Mucosa of gallbladder (tissue), 1 donor: Measurements from ENCODE around the gene SDF2. TPM values are rescaled to one million over a fixed set of nuclear protein-coding genes. Genes with fewer than 3 reads are reported as not detected.
"Not testable (repeated sequence)": the region's sequence is repeated elsewhere in the genome, so short reads cannot be mapped to it uniquely, and the experiment has no call there.

ENCODE experiments used
- DNase-seq: peaks from one replicate; pipeline ENCODE4 v3.0.0-alpha.2; 2020; ENCODE audit warnings: low spot score
- total RNA-seq: library from RNA; stranded (reverse); gene quantifications from one replicate; pipeline ENCODE4 v1.2.1, GENCODE V29; 2021
- donor health status: DM: no; HTN: no; CAD: no.

Gene SDF2
- total RNA-seq, 1 donor from 2014 or later: 73.4 TPM

DNA sequence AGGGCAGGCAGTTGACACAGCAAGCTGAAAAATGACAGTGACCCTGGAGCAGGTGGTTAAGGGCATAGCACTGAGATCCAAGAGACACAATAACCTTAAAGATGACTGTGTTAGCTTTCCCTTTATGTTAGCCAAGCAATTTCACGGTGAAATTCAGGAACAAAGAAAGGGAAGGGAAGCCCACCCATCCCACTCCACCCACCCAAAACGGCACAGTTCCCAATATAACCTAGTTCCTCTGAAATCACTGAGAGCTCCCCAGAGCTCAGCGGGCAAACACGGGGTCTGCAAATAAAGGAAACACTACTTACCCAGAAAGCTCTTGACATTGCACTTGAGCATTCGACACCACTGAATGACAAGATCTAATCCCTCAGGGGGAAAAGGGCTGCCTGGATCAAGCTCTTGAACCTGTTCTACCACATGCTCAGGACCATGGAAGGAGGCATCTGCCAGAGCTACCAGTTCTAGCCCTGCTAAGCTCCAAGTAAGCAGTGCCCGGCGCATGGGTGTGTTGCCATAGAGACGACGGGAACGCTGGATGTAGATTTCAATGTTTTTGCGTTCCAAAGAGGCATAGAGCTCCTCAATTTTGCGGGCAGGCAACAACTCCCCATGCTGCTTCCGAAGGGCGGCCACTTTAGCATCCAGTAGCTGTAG is 27.4 kb downstream of the SDF2 start:
- no peak for DNase-seq

DNA sequence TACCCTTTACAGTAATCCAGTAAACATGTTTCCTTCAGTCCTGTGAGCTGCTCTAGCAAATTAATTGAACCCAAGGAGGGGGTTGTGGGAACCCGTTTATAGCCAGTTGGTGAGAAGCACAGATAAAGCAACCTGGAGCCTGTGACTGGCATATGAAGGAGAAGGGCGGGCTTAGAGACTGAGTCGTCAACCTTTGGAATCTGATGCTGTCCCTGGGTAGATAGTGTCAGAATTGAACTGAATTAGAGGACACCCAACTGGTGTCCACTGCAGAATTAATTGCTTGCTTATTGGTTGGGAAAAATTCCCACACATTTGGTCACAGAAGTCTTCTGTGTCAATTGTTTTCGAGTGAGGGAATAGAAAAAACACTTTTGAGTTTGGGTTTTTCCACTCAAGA is 34.9 kb downstream of the SDF2 start:
- DNase-seq: no peak

DNA sequence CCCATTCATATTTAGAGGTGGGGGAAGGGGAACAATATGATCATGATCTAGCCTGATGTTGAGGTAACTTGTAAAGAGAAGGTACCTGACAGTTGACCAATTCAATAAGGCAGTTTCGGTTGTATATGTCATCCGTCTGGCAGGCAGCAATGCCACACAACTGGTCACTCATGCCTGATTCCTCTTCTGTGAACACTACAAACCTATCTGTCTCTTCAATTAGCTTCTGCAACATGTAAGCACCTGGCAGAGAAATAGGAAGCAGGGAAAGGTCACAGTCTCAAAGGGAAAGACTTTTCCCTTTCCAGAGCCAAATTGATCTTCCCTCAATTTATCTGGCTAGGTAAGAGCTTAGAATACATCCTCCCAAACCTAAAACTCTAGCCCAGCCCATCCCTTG is 37.6 kb downstream of the SDF2 start:
- no peak for DNase-seq

DNA sequence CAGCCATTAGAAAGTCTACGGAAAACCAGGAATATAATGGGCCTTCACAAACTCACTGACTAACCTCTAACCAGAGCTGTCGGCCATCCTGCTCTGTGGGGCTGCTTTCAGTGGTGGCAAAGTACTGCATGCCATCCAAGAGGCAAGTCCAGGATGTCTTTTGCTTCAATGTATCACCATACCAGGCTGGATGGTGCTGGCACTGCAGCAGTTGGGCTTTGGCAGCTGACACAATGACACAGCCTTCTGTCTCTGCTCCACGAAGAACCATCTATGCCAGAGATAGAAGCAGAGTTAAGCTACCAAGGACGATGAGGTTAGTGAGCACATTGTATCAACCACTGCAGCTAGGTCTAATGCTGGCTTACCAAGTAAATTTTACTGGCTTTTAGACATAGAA is 38.0 kb downstream of the SDF2 start:
- no peak for DNase-seq

DNA sequence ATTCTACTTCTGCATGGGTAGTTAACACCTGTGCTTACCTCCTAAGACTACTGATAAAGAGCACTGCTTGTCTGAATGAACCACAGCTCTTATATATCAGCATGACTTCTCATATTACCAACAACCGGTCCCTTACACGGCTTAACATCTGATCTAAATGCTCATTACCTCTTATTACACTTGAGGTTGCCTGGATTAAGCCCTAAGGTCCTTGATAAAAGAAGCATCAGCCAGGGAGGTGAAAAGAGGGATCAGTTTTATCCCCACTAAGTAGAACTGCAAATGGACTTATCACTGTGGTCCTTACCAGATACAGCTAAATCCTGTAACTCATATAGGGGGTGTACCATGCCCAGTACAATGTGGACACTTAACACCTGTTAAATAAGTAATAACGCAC is 39.5 kb downstream of the SDF2 start:
- DNase-seq: no peak

DNA sequence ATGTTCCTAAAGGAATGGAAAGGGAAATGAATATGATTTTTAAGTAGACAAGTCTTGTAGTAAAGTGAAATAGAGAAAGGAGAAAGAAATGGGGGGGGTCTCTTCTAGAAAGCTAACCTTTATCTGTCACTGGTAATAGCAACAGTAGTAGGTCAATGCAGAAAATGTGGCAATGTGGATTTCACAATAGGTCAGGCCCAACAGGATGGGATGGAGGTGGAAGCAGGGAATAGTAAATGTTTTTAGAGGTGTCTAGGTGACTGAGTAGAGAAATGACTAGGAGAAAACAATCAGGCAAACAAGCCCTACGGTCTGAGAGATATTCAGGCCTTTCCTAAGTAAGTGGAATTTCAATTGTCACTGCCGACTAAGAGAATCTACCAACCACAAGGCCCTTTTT is 41.7 kb downstream of the SDF2 start:
- no peak for DNase-seq

DNA sequence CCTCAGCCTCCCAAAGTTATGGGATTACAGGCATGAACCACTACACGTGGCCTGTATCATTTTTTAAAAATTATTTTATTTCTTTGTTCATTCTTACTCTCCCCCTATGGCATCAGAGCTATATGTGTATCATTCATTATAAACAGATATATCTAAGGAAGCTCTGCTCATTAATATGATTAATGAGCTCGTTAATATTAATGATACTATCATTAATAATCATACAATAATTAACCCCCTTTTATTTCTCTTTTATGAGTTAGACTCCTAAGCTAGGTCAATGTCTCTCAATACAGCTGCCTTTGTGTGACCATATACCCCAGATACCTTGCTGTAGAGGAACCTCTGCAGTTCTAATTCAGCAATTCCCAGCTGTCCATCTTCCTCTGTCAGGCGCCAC is 43.2 kb downstream of the SDF2 start:
- DNase-seq: no peak

DNA sequence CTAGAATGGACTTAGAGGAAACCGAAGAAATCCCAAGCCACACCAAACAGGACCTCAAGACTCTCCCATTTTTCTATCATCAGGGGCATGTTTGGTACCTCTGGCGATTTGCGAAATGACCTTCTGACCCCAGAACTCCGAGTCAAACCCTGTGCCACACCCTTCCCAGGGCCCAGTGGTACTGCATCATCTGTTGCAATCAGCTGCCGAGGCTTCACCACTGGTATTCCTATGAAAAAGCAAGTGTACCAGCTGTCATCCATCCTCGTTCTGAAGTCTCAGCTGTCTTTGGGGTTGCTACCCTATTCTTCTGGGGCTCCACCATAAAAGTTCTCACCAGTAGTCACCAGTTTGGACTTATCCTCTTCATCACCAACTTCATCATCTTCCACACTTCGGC is 45.4 kb downstream of the SDF2 start:
- DNase-seq: no peak

DNA sequence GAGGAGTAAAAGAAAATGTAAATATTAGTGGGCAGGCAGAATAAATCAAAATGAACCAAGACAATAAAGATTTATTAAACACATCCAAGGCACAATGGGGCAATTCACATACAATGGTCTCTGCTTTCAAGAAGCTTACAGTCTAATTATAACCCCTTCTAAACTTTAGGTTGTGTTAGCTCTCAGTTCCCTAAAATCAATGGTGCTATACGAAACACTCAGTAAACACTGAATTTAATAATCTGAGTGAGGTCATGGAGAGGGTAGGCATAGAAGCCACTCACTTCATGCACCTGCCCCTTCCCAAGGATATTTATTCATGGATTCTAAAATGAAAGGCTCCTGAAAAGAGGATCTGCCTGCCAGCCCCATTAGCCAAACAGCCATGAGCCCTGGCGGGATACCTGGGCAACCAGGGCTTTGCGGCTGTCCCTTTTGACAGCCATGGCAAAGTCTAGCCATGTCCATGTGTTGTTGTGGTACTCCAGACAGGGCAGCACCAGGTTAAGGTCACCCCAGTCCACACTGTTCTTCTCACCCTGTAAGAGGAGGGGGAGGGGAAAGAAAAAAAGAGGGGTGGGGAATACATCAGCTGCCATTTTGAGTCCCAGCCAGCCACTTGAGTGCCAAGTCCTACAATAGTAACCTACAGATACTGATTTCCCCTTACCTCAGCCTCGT is 46.3 kb downstream of the SDF2 start:
- DNase-seq: no peak

DNA sequence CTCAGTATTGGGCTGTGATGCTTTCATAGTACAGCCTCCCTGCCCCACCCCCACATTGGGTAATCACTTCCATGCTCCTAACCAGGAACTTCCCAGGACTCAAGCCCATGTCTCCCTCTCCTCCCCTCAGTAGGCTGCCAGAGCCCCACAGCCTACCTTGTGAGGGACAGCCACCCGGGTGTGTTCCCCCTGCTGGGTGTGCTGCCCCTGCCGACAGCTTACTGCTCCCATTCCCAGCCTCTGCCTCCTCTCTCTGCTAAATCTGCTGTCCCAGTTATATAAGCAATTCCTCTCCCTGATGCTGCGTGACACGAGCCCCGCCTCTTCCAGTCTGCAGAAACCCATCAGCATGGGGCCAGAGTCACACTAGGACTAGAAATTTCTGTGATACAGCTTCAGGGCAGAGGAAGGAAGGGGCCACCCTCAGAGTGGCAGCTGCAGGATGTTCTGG is 47.8 kb downstream of the SDF2 start, which contains the start of gene RSKR:
Gene RSKR (minus strand): TSS at position 255 of the 451 bp plus-strand sequence. CDS start 24 bp downstream, at position 231.
- DNase-seq: no peak

DNA sequence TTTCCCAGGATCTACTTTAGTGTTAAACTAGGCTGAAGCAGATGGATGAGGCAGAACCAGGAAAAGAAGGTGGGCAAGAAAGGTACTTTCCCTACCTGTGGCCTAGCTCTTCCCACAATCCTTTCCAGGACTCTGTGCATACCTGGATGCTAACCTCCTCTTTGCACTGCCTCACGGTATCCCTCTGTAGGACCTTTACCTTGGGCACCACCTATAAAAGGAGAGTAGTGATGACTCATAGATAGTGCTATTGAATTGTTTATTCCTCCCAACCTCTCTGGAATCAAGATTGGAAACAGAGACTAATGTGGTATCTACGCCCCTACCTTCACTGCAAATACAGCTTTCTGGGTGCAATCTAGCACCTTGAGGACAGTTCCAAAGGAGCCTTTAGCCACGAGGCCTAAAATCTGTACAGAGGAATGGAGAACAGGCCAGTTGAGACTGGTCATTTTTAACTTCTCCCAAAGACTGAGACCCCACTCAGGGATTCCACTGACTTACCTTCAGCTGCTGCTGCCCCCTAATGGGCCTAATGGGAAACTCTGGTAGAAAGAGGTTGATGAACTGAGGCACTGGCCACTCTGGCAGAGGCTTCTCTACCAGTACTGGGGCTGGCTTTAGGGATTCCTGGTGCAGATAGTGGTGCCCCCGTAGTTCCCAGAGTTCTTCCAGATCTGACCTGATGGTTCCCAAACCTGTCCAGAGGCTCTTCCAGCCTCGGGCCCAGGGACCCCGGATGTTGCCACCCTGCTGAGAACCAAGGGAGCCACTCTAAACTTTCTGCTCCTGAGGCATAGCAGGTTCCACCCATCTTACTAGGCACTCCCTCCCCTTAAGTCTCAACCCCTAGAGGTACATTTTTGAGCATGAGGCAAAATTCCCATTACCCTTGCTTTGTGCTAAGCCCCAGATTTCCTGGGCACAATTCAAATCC is 48.5 kb downstream of the SDF2 start:
- DNase-seq: peak; percentile 44

DNA sequence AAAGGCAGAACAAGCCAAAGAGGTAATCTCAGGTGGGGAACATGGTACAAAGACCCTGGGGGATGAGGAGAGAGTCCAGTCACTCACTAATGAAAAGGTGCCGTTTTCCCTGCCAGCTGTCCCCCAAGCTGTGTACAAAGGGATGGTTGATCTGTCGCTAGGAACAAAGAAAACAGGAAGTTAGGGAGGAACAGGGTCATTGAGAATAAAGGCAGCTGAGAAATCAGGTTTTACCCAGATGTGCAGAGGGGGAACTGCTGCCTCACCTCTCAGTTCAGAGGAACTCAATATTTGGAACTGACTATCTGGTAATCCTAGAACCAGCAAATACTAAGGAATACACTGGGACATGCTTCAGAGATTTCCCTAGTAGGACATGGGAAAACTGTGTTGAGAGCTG is 49.2 kb downstream of the SDF2 start:
- no peak for DNase-seq

DNA sequence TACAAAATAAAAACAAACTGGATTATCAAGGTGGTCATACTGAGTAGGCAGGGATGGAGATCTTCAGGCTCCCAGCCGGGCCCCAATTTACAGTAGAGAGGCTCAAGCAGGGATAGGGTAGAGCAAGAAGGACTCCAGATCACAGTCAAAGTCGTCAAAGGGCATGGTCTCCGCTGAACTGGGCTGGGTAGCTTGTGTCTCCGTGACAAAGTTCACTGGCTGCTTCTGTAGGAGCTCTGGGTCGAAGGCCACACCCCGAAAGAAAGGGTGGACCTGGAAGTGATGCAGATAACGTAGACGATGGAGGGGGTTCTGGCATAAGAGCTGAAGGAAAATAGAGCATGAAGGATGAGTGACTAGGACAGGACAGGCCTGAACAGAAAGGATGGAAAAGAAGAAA is 51.3 kb downstream of the SDF2 start:
- DNase-seq: no peak

DNA sequence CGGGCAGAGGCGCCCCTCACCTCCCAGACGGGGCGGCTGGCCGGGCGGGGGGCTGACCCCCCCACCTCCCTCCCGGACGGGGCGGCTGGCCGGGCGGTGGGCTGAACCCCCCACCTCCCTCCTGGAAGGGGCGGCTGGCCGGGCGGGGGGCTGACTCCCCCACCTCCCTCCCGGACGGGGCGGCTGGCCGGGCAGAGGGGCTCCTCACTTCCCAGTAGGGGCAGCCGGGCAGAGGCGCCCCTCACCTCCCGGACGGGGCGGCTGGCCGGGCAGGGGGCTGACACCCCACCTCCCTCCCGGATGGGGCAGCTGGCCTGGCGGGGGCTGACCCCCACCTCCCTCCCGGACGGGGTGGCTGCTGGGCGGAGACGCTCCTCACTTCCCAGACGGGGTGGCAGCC is 57.7 kb downstream of the SDF2 start:
- not testable (repeated sequence) for DNase-seq

DNA sequence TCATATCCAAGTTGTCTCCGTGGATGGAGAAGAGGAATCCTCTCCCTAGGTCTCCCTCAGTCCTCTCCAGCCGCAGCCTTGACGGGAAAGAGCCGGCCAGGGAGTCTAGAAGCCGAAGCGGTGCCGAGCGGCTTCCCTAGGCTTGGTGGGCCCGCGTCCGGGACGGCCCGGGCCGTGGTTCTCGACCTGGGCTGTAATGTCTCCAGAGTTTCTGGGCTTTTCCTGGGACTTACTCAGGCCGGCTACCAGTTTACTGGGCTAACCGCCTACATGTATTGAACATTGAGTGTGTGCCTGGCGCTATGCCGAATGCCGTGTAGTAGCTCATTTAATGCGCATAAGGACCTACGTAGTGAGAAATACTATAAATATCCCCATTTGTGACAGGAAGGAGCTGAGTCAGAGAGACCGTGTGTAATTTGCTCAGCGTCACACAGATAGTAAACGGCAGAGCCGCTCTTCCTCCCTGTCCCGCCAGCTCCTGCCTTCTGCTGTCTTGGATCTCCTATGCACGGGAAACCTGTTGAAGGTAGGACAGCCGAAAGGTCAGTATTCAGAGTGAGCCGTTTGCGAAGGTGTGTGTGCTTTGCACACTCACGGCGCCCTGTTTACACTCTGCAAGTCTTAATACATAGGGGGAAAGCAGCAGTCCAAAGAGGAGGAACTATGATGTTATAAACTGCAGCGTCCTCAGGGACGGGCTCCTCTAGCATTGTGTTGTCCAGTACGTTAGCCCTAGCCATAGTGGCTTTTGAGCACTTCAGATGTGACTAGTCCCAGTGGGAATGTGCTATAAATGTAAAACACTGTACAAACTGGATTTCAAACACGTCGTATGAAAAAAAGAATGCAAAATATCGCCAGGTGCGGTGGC is 62.2 kb downstream of the SDF2 start:
- DNase-seq: peak; percentile 52

DNA sequence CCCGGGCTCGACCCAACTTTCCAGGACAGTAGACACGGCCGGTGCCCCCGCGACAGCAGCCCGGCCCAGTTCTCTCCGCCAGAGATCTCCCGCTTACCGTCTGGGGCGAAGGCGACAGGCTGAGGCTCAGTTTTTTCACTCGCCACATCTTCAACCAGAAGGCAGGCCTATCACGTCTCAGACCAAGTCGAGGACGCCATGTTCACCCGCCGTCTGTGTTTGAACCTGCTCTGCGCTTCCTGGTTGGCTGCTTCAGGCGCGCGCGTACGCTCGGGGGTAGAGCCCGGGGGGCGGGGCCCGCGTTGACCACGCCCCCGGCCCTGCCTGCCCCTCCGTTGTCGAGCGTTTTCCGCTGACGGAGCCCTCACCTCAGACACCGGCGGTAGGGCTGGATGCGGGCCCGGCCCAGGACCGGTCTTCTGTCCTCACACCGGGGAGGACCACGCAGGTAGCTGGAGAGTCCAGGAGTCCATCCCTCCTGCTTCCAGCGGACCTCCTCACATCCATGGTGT is 62.9 kb downstream of the SDF2 start, which contains the start of gene SPAG5:
Gene SPAG5 (minus strand): TSS at position 227 of the 512 bp plus-strand sequence. CDS start 79 bp downstream, at position 148.
- peak; percentile 94 for DNase-seq

DNA sequence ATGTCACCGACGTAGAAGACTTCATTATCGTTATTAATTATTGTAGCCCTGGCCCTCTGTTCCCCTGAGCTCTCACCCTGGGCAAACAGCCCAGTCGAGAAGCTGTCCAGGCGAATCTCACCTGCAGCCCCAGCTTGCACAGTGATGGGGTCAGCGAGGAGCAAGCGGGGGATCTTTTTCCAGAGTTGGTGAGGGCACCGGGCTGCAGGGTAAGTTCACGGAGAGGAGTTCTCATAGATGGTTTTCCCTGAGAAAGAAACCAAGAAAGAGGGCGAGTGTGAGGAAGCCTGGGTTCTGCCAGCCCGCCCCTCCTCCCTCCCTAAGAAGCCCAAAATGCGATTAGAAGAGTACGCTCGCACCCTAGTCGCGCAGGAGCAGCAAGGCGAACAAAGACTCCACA is 63.3 kb downstream of the SDF2 start:
- DNase-seq: no peak
